HG03558 (cell line): ENCODE results near the gene RPL10A.

Experiments
- ATAC-seq: cut with Tn5 transposase; IDR thresholded peaks from one replicate; pipeline ENCODE4 v1.9.1; 2021; ENCODE audit warnings: moderate number of reproducible peaks; ENCODE audit not compliant: unreplicated experiment; ENCODE audit errors: extremely low read depth

RPL10A gene

GRCh38 chr6:35489995-35490791, 22.0 kb downstream of the RPL10A start:
- no peak for ATAC-seq

- ATAC-seq = no peak
Measured at GRCh38 chr6:35490821-35491557, 22.8 kb downstream of the RPL10A start.

DNA sequence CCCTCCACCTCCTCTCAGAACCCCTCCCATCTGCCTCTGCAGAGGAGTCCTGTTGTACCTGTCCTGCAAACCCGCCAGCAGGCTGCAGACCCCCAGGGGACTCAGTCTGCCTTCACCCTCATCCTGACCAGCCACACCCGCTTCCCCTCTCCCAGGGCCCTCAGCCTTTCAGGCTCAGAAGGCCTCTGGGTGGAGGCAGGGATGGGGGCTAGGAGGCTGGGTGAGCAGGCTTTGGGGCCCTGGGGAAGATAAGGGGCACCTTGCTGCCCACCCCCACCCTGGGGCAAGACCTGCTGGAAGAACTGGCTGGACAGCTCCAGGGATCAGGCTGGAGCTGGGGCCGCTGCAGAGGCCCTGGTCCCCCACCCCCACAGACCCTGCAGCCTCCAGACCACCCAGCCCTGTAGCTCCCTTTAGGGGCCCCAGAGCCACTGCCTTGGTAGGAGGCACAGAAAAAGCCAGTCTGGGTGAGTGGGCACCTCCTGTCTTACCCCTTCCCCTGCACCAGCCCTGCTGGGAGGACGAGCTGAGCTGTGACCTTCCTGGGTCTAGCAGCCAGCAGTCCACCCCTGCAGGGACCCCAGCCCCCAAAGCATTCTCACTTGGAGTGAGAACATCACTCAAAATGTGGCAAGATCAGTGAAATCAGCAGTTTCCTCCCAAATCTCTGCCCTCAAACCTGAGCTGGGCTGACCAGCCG, 23.5 kb downstream of the RPL10A start:
- ATAC-seq = no peak

DNA sequence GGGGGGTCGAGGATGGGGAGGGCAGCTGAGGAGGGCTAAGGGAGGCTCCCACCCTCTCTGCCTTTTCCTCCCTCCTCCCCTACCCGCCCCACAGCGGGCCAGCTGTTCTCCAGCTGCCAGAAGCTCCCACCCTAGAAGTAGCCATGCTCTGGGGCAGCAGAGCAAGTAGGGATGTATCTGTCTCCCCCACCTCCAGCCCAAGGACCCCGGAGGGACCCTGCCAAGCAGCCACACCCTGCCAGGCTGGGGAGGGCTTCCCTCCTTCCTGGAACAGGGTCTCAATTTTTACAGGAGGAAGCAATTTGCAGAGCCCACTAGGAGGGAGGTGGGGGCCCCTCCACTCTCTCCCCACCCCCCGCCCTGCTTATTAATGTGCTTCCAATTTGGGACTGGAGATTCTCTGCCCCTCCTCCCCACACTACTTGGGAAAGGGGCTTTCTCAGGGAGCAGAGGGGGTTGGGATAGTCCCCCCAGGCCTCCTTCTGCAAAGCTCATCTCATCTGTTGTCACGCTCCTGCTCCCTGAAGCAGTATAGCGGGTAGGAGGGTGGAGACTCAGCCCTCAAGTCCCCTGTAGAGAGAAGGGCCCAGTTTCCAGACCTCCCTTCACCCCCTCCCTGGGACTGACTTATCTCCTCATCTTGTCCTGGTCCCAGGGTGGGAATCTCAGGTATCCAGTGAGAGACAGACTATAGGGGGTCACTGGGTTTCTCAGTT, 24.2 kb downstream of the RPL10A start:
- no peak for ATAC-seq

DNA sequence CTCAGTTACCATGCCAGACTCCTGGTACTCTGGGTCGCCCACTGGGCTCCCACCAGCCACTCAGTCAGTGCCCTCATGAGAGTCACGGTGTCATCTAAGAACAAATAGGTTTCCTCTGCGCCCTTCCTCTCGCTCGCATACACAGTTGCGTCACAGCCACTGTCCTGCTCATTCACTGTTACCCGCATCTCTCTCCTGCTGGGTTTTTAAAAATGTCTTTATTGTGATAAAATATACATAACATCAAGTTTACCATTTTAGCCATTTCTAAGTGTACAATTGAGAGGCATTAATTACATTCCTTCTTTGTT, 24.7 kb downstream of the RPL10A start:
- no peak for ATAC-seq

DNA sequence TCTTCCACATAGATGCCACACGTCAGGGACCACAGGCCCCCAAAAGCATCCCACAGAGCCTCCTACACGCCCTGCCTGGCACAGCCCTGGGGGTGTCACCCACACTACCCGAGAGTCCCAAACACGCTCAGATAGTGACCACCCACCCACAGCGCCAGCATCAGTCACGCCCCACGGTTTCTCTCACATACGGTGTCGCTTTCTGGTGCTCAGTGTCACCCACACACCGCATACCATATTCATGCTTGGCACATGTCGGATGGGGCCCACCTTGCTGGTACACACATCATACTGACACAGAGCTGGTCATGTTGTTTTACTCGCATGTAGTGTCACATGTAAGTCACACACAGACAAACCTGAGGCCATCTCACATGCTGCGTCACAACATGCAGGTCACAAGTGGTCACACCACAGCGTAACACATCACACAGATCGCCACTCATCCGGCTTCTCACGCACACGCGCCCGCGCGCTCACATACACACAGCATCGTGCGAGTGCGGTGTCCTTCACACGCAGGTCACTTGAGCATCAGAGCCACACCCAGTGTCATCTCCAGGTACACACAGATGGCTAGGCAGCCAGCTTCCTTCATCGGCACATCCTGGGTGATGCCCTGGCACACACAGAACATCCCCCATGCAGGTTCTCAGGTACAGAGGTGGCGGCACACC, 25.2 kb downstream of the RPL10A start:
- ATAC-seq = no peak

- ATAC-seq = no peak
Measured at GRCh38 chr6:35494161-35494563, 26.0 kb downstream of the RPL10A start.

- ATAC-seq = no peak
Measured at GRCh38 chr6:35495258-35496035, 27.2 kb downstream of the RPL10A start.

DNA sequence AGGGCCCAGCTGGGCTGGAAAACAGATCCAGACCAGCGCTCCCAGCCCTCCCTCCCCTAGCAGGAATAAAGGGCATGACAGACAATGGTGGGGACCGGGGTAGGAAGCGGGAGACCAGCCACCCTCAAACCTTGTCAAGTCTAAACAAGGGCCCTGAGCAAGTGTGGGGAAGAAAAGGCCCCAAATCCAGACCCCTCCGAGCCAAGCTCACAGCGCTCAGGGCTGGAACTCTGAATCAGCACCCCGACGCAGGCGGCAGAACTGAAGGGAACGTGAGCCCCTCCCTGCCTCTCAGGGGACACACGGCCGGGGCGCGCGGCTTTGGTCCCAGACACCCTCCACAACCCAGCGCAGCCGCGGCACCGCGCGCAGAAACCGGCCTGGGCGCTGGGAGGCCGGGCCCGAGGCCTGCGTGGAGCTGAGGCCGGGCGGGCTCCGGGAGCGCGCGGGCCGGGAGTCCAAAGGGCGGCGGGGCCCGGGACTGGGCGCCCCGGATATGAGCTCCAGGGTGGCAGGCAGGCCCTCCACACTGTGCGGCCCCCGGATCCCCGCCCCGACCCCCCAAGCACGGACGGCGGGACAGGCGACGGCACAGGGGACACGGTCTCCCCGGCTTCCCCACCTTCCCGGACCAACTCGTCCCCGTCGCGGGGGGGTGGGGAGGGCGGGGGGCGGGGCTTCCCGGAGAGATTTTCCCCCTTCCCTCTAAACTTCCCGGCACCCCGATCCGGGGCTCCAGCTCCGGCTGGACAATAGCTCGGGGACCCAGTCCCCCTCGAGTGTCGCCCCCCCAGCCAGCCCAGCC, 28.0 kb downstream of the RPL10A start:
- ATAC-seq = no peak

DNA sequence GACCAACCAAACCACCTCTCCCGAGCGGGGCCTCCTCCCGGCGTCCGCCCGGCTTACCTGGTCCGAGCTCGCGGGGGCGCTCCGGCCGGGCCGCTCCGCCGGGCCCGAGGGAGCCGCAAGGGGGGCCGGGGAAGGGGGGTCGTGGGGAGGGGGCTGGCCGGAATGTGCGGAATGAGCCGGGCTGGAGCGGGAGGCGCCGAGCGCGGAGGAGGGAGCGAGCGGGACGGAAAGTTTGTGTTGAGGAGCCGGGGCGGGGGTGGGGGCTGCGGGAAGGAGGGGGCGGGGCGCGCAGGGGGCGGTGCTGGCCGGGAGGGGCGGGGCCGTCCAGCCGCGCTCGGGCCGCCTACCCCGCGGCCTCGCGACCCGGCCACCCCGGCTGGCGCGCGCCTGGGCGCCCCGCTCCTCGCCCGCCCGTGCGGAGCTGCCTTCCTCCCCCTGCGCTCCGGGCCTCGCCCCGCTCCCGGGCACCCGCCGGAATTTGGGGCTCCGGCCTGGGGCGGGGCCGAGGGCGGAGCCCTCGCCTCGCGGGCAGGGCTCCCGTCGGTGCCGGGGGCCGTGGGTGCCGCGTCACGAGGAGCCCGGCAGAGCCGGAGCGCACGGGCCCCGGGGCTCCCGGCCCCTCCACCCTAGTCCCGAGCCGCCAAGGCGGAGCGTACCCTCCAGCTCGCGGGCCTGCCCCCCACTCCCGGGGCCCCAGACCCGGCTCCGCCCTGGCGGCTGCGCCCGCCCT, 28.8 kb downstream of the RPL10A start, which contains the start of gene TEAD3:
Gene TEAD3, minus strand, starts transcription at position 239 of the 730 bp plus-strand sequence.
- ATAC-seq = no peak

- no peak for ATAC-seq
Measured at GRCh38 chr6:35497571-35498421, 29.6 kb downstream of the RPL10A start.

GRCh38 chr6:35498422-35499067, 30.3 kb downstream of the RPL10A start:
- no peak for ATAC-seq

DNA sequence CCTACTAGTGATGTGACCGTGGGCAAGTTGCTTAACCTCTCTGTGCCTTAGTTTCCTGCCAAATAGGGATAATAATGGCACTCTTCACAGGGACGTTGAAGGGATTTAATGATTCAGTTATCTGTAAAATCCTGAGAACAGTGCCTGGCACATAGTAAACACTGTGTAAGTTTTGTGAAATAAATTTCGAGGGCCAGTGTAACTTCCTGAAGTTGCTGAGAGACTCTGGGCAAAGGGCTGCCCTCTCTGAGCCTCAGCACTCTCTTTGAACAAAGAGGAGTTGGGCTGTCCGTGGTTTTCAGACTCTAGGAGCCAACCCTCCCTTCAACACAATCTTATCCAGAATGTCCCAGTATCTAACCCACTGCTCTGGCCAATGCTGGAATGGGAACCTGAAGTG, 31.2 kb downstream of the RPL10A start:
- no peak for ATAC-seq

- ATAC-seq = no peak
Measured at GRCh38 chr6:35500782-35501181, 32.6 kb downstream of the RPL10A start.

DNA sequence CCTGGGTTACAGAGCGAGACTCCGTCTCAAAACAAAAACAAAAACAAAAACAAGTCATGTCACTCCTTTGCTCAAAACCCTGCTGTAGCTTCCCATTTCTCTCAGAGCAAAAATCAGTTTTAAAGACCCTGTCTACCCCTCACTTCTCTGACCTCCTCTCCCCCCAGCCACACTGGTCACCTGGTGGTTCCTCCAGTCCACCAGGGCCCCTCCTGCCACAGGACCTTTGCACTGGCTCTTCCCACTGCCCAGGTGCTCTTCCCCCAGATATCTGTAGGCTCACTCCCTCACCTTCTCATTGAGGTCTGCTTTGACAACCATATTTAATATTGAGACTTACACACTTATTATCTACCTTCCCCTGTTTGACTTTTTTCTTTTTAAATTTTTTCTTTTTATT, 33.6 kb downstream of the RPL10A start:
- ATAC-seq = no peak

GRCh38 chr6:35503534-35503933, 35.3 kb downstream of the RPL10A start:
- ATAC-seq = no peak
